GM18951 (cell line): ENCODE measurements around the gene ARSD.
"Not testable (repeated sequence)": the region's sequence is repeated elsewhere in the genome, so short reads cannot be mapped to it uniquely, and the experiment has no call there.

ENCODE experiments used
- POLR2A ChIP-seq: IDR thresholded peaks from 4 replicates; pipeline ENCODE4 v1.6.1; 2011; ENCODE audit warnings: mild to moderate bottlenecking; ENCODE audit not compliant: insufficient read length, insufficient read depth; ENCODE audit errors: extremely low read depth
- in situ Hi-C: fragments of 300-500 bp; cut with MboI; formaldehyde crosslinking; loops from one replicate; pipeline ENCODE4 v1.12.0; 2022; ENCODE audit warnings: low sequenced_read_pairs, mixed read lengths, inconsistent platforms; ENCODE audit not compliant: unreplicated experiment

ARSD gene

DNA sequence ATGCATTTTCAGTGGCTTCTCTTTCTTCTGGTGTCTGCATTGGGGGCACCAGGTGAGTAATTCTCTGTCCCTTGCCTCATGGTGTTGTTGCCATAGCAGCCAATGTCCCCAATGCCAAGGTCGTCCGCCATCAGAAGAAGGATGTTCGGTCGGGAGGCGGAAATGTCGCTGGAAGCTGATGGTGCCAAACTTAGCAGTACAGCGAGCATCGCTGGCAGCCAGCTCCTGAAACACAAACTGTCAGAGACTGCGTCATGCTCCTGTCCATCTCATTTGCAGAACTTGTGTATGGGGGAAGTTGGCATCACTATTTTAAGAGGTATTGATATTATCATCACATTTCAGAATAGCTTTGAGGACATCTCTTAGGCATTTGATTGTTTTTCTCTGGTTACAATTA lies 29.1 kb upstream of the ARSD start:
- TF ChIP-seq POLR2A, result no peak
- in situ Hi-C loops, result no loop called here

DNA sequence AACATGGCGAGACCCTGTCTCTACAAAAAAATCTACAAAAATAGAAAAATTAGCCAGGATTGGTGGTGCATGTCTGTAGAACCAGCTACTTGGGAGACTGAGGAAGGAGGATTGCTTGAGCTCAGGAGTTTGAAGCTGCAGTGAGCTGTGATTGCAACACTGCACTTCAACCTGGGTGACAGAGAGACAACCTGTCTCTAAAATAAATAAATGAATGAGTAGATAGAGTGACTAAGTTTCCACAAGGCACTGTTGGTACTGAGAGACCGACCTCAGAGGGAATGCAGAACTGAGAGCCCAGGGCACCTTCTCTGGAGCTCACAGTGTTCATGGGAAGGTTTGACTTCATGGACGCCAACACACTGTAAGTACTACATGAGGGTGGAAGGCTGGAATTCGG lies 26.7 kb upstream of the ARSD start:
- in situ Hi-C loops, result no loop called here
- no peak for TF ChIP-seq POLR2A

DNA sequence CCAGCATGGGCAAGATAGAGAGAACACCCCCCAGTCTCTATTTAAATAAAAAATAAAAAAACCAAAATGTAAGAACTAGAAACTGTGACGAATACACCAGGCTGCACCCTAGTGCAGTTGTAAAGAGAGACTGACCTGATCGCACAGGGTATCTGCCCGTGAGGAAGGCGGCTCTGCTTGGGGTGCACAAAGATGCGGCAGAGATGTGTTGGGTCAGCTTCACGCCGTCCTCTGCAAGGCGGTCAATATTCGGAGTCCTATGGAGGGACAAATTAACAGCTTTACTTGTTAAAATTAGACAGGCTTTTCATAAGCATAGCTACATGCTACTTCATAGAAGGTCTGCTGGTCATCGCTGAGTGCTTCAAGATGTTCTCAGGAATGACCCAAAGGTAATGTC lies 26.1 kb upstream of the ARSD start:
- TF ChIP-seq POLR2A, result no peak
- in situ Hi-C loops, result no loop called here

DNA sequence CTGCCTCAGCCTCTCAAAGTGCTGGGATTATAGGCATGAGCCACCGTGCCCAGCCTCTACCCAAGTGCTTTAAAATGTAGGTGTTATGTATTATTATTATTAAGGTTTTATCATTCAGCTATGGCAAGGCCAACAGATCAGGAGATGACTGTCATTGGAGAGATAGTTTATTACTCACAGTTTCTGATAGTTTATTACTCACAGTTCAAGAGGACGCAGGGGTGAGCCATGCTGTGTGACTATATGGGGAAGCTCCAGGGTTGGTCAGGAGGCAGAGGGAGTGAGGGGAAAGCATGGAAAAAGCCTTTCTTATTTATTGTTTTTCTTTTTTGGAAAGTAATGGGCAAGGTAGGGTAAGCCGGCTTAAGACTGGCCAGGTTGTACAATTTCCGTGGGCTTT lies 25.4 kb upstream of the ARSD start:
- TF ChIP-seq POLR2A, result no peak
- in situ Hi-C loops, result no loop called here

DNA sequence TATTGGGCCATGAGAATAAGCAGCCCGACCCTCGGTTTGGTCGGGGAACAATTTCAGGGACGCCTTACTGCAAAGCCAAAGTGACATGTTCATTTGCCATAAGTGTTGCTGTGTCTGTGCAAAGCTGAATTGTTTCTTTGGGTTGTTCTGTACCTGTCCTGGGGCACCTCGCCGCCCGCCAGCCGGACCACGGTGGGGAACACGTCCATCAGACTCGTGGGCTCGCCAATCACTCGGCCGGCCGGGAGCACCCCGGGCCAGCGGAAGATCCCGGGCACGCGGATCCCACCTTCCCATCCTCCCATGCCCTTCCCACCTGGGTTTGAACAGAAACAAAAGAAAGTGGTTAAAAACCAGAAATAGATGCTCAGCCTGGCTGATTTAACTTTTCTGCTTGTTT lies 8.8 kb upstream of the ARSD start:
- in situ Hi-C loops, result not testable (repeated sequence)

DNA sequence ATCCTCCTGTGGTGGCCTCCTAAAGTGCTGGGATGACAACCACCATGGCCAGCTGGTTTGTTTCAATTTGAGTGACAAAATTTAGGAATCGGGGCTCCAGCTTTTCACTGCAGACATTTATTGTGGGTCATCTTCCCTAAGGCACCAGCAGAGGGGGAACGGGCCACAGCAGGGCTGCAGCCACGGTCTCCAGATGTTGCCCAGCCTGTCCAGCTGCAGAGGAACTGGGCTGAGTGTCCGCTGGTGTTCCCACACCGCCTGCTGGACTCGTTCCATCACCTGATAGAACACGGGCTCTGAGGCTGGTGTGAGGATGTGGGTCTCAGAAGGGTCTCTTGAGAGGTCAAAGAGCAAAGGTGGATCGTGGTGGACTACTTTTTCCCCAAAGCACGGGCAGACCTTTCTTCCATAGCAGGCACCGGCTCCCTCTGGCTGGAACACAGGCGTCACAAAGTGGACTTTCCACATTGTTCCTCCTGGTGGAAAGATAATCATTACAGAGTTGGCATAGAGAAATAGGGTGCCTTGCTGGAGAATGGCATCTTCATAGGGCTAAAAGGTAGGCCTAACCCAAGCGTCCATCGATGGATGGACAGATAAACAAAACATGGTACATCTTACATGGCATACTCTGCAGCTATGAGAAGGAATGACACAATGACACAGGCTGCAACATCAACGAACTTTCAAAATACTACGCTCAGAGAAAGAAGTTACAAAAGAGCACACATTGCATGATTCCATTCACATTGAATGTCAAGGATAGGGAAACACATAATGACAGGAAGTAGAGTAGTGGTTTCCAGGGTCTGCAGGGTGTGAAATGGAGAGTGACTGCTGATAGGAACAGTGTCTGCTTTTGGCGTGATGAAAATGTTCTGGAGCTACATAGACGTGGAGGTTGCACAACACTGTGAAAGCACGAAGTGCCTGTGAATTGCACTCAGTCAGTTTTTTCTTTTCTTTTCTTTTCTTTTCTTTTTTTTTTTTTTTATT lies 5.9 kb upstream of the ARSD start:
- in situ Hi-C loops, result no loop called here
- TF ChIP-seq POLR2A, result no peak

DNA sequence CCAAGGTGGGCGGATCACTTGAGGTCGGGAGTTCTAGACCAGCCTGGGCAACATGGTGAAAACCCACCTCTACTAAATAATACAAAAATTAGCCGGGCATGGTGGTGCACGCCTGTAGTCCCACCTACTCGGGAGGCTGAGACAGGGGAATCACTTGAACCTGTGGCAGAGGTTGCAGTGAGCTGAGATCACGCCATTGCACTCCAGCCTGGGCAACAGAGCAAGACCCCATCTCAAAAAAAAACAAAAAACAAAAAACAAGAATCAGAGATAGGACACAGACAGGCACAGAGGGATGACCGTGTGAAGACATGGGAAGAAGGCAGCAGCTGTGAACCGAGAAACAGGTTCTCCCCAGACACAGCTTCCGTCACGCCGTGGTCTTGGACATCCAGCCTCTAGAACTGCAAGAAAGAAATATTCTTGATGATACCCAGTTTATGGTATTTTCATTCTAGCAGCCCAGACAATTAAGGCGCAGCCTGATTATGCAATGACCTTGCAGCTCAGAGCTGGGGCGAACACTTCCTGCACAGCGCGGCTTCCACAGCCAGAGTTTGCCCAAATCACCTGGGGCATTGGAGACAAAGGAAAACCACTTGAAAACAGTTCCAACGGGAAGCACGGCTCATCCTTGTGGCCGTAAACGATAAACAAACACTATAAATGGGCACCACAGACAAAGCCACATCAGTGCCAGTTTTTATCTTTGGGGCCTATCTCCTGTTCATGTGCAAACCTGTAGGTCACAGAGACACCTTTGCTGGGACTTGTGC lies 4.2 kb upstream of the ARSD start:
- in situ Hi-C loops, result no loop called here
- TF ChIP-seq POLR2A, result no peak

DNA sequence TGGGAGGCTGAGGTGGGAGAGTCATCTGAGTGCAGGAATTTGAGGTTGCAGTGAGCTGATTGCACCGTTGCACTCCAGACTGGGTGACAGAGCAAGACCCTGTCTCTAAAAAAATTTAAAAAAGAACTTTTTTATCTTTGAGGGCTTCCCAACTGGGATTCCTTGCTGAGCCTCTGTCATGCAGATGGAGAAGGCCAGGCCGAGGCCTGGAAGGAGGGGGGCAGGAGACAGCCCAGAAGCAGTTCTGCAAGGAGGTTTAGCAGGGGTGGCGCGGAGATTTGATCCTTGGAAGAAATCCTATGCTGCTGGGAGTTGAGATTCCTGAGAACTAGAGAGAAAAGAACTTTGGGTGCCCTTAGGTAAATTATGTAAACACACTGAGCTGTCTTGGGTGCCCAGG lies 2.5 kb upstream of the ARSD start:
- TF ChIP-seq POLR2A, result no peak
- in situ Hi-C loops, result no loop called here

DNA sequence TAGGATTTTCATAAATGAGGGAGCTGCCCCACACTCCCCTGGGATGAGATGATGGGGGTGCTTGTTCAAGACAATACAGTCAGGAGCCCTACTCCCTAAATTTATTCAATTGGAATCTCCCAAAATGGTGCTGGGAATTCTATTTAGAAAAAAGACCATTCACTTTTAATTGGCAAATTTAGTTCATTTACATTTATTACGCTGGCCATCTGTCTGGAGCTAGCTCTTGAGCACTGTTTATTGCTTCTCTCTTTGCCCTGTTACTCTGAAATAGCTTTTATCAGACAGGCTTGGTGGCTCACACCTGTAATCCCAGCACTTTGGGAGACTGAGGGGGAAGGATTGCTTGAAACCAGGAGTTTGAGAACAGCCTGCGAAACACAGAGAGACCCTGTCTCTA lies 2.0 kb upstream of the ARSD start:
- TF ChIP-seq POLR2A, result no peak
- in situ Hi-C loops, result no loop called here

DNA sequence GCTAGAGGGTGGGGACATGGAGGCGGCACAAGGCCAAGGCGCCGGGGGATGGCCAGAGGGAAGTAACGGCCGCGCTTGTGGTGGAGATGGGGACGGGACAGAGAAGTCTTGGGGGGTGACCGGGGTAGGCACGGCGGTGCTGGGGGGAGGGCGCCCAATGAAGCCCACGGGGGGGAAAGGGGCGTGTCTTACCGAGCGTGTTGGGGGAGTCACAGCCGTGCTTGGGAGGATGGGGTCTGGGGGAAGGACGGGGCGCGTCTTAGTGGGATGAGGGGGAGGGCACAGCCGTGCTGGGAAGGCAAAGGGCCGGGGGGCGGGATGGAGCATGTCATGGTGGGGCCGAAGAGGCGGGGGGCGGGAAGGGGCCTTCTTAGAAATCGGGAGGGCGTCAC lies 952 bp downstream of the ARSD start:
- in situ Hi-C loops, result no loop called here
- no peak for TF ChIP-seq POLR2A

DNA sequence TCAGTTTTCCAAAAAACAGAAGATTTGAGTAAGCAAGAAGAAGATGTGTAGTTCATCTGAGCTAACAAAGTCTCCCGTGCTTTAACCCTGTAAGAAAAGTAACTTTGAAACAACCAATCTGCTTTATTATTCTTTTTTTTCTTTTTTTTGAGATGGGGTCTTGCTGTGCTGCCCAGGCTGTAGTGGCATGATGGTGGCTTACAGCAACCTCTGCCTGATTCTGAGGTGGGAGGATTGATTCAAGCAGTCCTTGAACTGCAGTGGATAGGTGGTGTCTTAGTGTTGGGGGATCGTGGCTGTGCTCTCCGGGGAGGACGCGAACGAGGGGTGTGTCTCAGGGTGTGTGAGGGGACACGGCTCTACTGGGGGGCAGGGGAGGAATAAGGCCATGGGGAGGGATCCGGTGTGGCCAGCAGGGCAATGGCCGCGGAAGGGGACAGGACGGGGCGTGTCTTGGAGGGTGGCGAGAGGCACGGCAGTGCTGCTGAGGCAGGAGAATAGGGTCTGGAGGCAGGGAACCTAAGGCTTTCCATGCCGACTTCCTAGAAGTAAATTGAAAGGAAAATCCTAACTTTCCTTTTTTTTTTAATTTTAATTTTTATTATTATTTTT lies 2.4 kb downstream of the ARSD start:
- in situ Hi-C loops, result no loop called here
- TF ChIP-seq POLR2A, result no peak

DNA sequence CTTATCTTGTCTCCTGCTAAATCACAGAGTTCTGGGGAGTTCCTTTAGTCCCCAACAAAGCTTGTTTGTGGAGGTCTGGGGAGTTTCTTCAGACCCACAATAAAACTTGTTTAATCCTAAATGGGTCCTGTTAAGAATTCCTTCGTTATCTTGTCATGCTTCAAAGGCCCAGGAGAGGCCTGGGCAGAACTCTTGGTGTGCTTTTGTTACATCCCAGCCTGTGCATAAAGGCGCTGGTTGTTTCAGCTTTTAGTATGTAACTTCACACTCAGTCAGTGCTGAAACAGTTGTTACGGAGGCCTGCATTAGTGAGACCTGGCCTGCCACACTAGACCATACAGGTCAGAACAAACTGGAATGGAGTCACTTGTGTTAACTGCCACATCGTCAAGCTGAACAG lies 2.9 kb downstream of the ARSD start:
- in situ Hi-C loops, result not testable (repeated sequence)

DNA sequence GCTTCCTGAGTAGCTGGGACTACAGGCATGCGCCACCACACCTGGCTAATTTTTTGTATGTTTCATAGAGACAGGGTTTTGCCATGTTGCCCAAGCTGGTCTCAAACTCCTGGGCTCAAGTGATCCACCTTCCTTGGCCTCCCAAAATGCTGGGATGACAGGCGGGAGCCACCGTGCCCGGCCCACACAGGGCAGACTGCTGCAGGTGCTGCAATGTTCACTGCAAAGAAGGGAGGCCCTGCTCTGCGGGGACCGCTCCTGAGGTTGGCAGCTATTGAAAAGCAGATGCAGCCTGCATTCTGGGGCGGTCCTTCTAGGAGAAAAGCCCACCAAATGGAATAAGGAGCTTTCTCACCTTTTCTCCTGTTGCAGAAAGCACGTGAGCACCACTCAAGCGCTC lies 5.0 kb downstream of the ARSD start:
- no peak for TF ChIP-seq POLR2A
- in situ Hi-C loops, result no loop called here

DNA sequence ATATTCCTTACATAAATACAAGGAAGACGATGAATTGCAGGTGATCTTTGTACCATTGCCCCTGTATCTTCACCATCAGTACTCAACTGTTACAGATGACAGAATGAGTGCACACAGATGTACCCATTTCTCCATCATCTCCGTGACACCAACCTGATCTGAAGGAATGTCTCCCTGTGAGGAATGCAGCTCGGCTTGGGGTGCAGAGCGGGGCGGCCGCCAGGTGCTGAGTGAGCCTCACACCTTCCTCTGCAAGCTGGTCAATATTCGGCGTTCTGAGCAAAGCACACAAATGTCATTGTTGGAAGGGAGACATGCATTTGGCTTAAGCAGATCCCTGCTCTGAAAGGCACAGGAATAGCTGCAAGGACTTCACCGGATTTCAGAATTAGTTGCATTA lies 7.4 kb downstream of the ARSD start:
- no peak for TF ChIP-seq POLR2A
- in situ Hi-C loops, result no loop called here
